GM03348 (cell line): ENCODE measurements around the gene CTBS.
A peak's percentile ranks its signal among the peaks of the same experiment; 100 is the strongest.

Source experiments
- DNase-seq: peaks from one replicate; pipeline ENCODE4 v3.0.0; 2012; ENCODE audit warnings: low spot score

The CTBS gene

DNA sequence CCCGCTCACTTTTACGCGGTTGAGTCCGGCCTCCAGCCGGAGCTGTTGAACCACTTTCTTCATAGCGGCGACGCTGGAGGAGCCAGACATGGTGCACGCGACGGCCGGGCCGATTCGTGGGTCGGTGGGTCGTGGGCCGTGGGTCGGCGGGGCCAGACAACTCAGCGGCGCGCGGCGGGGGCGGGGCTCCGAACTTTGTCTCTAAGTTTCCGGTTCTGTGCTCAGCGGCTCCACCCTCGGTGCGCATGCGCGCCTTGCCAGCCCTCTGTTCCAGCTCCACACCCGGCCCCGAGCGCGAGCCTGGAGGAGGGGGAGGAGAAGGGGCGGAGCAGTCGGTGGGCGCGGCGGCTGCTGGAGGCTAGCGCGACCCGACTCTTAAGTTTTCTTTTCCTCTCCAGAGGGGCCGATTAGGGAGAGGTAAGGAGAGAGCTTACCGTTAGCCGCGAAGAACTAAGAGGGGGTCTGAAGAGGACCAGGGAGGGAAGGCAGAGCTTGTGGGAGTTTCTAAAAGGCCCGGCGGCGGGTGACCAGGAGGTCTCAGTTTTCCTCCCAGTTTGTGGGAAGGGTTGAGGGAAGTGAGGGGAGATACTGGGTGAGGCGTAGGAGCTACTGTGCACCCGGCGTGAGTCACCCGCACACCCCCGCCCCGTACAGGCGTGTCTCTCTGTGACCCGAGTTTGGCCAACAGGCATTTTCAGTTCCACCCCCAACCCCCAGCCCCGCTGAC lies 68.1 kb downstream of the CTBS start, which contains the start of the genes GNG5 and SPATA1:
GNG5 (minus strand) TSS at position 580 of the 727 bp plus-strand sequence; CDS start at position 90, 490 bp downstream.
SPATA1 (plus strand) TSS at position 385 of the 727 bp plus-strand sequence. CDS start 9,974 bp downstream, outside the sequence.
- DNase-seq = peak; percentile 99

- peak; percentile 85 for DNase-seq
These were observed 68.7 kb downstream of the CTBS start for GRCh38 chr1:84505493-84506001.

GRCh38 chr1:84504580-84505492 lies 69.4 kb downstream of the CTBS start:
- peak; percentile 60 for DNase-seq

- no peak for DNase-seq
These were observed 71.3 kb downstream of the CTBS start for GRCh38 chr1:84502927-84503326.
